ENCODE measurements around the gene ZC3H12A. TPM values are rescaled to one million over a fixed set of nuclear protein-coding genes. Genes with fewer than 3 reads are reported as not detected.

Gene ZC3H12A
- total and polyA plus RNA-seq, 2 experiments from 2014 or later: 5.0 to 8.9 TPM

GRCh38 chr1:37464443-37464842 is 9.9 kb upstream of the ZC3H12A start:
- H3K79me2 ChIP-seq (ENCODE audit: insufficient read depth): 0 out of 2 replicates have a peak, but pooled peaks cover 10% of the 10 kb centered on the region
- no peak overlapping the region for H3K4me3 ChIP-seq
- no peak overlapping the region for H3K9ac ChIP-seq
- no peaks in the 10 kb centered on the region for H3K9me3 ChIP-seq (ENCODE audit: low read depth)
- WGBS, 2 experiments (ENCODE audit: low coverage in 1 of 2, low lambda C conversion rate in 2 of 2, missing lambda C conversion rate in 2 of 2): 80 to 81% methylated on average over 2 of the region's 2 CpGs
- no peak overlapping the region for H3K4me2 ChIP-seq (ENCODE audit: unreplicated experiment)
- peaks cover 15% of the 10 kb centered on the region for H3K4me1 ChIP-seq (ENCODE audit: insufficient read depth)
- no peak for DNase-seq
- no peak overlapping the region for H2AFZ ChIP-seq
- in situ Hi-C loops (cut with MboI): no loop called here
- H4K20me1 ChIP-seq (ENCODE audit: insufficient read depth): no peaks in the 10 kb centered on the region
- peaks cover 12% of the 10 kb centered on the region for H3F3A ChIP-seq (ENCODE audit: insufficient read depth)
- no peaks in the 10 kb centered on the region for H3K9me2 ChIP-seq (ENCODE audit: insufficient read depth)
- TF ChIP-seq EZH2 (IDR thresholded peaks at IDR 0.05; ENCODE audit: insufficient read depth, poor library complexity, severe bottlenecking) (no peak), EZH2phosphoT487 (IDR thresholded peaks at IDR 0.05; ENCODE audit: insufficient read depth, low read depth) (no peak)
- H3K27ac ChIP-seq: no peak overlapping the region
- H3K36me3 ChIP-seq (ENCODE audit: low read depth): no peaks in the 10 kb centered on the region
- H3K27me3 ChIP-seq (replicated peaks; ENCODE audit: insufficient read depth): no peaks in the 10 kb centered on the region

DNA sequence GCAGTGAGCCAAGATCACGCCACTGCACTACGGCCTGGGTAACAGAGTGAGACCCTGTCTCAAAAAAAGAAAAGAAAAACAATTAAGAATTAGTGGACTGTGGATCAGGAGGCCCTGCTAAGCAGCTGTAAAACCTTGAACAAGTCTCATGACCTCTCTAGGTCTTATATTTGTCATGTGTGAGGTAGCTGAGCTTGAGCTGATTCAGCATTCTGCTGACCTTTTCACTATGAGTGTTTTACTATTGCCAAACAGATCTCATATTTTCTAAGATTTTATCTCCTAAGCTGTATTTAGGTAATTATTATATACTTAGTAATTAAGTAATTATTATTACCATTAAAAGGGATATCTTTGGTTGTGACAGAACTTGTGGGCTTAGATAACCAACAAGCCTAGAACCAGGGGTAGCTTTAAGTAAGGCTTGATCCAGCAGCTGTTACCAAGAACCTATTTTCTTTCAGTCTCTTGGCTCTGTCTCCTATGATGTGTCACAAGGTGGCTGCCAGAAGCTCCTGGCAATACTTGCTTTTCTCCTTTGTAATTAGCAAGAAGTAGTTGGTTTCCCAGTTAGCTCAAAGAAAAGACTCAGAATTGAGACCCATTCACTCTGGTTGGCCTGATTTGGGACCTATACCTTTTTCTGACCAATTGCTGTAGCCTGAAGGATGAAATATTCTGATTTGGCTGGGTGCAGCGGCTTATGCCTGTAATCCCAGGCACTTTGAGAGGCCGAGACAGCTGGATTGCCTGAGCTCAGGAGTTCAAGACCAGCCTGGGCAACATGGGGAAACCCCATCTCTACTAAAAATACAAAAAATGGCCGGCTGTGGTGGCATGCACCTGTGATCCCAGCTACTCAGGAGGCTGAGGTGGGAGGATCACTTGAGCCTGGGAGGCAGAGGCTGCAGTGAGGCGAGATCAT is 8.5 kb upstream of the ZC3H12A start:
- peak; percentile 86 for DNase-seq
- H3K27me3 ChIP-seq (replicated peaks; ENCODE audit: insufficient read depth): no peaks in the 10 kb centered on the region
- H3K36me3 ChIP-seq (ENCODE audit: low read depth): no peaks in the 10 kb centered on the region
- TF ChIP-seq EZH2 (IDR thresholded peaks at IDR 0.05; ENCODE audit: insufficient read depth, poor library complexity, severe bottlenecking) (no peak), EZH2phosphoT487 (IDR thresholded peaks at IDR 0.05; ENCODE audit: insufficient read depth, low read depth) (no peak)
- H3K4me2 ChIP-seq (ENCODE audit: unreplicated experiment): peak overlapping the region; percentile 4
- no peaks in the 10 kb centered on the region for H3K9me3 ChIP-seq (ENCODE audit: low read depth)
- WGBS, 2 experiments (ENCODE audit: low coverage in 1 of 2, low lambda C conversion rate in 2 of 2, missing lambda C conversion rate in 2 of 2): 83 to 91% methylated on average over 6 of the region's 6 CpGs
- in situ Hi-C loops (cut with MboI): no loop called here
- peaks cover 18% of the 10 kb centered on the region for H3K4me1 ChIP-seq (ENCODE audit: insufficient read depth)
- H2AFZ ChIP-seq: no peak overlapping the region
- no peaks in the 10 kb centered on the region for H4K20me1 ChIP-seq (ENCODE audit: insufficient read depth)
- H3K9me2 ChIP-seq (ENCODE audit: insufficient read depth): no peaks in the 10 kb centered on the region
- H3K27ac ChIP-seq: peak overlapping the region; percentile 81
- H3K9ac ChIP-seq: peak overlapping the region; percentile 53
- H3F3A ChIP-seq (ENCODE audit: insufficient read depth): peaks cover 17% of the 10 kb centered on the region
- 0 out of 2 replicates have a peak, but pooled peaks cover 10% of the 10 kb centered on the region for H3K79me2 ChIP-seq (ENCODE audit: insufficient read depth)
- no peak overlapping the region for H3K4me3 ChIP-seq

DNA sequence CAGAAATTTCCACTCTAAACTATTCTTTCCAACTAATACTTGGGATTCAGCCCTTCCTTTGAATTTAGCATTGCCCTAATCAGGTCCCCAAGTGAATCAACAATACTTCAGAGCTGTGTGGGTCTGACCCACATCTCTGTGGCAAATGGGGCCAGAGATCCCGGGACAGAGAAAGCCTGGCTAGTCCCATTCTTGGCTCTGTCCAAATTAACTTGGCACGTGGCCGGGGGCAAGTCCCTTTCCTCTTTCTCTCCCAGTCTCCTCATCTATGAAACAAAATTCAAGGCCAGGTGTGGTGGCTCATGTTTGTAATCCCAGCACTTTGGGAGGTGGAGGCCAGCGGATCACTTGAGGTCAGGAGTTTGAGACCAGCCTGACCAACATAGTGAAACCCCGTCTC is 6.3 kb upstream of the ZC3H12A start:
- in situ Hi-C loops (cut with MboI): no loop called here
- TF ChIP-seq EZH2phosphoT487 (IDR thresholded peaks at IDR 0.05; ENCODE audit: insufficient read depth, low read depth): no peak
- TF ChIP-seq EZH2 (IDR thresholded peaks at IDR 0.05; ENCODE audit: insufficient read depth, poor library complexity, severe bottlenecking): no peak
- WGBS, 2 experiments (ENCODE audit: low coverage in 1 of 2, low lambda C conversion rate in 2 of 2, missing lambda C conversion rate in 2 of 2): 85 to 91% methylated on average over 3 to 5 of the region's 5 CpGs
- peaks cover 40% of the 10 kb centered on the region for H3K4me1 ChIP-seq (ENCODE audit: insufficient read depth)
- H3K4me2 ChIP-seq (ENCODE audit: unreplicated experiment): no peak overlapping the region
- H2AFZ ChIP-seq: no peak overlapping the region
- H3K4me3 ChIP-seq: no peak overlapping the region
- 0 out of 2 replicates have a peak, but pooled peaks cover 15% of the 10 kb centered on the region for H3K79me2 ChIP-seq (ENCODE audit: insufficient read depth)
- peaks cover 35% of the 10 kb centered on the region for H3F3A ChIP-seq (ENCODE audit: insufficient read depth)
- no peaks in the 10 kb centered on the region for H3K9me2 ChIP-seq (ENCODE audit: insufficient read depth)
- no peaks in the 10 kb centered on the region for H4K20me1 ChIP-seq (ENCODE audit: insufficient read depth)
- no peaks in the 10 kb centered on the region for H3K27me3 ChIP-seq (replicated peaks; ENCODE audit: insufficient read depth)
- no peaks in the 10 kb centered on the region for H3K9me3 ChIP-seq (ENCODE audit: low read depth)
- H3K36me3 ChIP-seq (ENCODE audit: low read depth): no peaks in the 10 kb centered on the region
- no peak overlapping the region for H3K9ac ChIP-seq
- no peak overlapping the region for H3K27ac ChIP-seq
- no peak for DNase-seq

GRCh38 chr1:37469386-37469785 is 5.0 kb upstream of the ZC3H12A start:
- Histone ChIP-seq H3K9me3 (ENCODE audit: low read depth) (no peaks in the 10 kb centered on the region), H3K79me2 (ENCODE audit: insufficient read depth) (peaks cover 24% of the 10 kb centered on the region; the same call in 1 of the 2 replicates), H4K20me1 (ENCODE audit: insufficient read depth) (no peaks in the 10 kb centered on the region), H3K9me2 (ENCODE audit: insufficient read depth) (no peaks in the 10 kb centered on the region), H3K27me3 (replicated peaks; ENCODE audit: insufficient read depth) (no peaks in the 10 kb centered on the region), H3K4me2 (ENCODE audit: unreplicated experiment) (no peak overlapping the region), H3K9ac (no peak overlapping the region), H3K4me3 (no peak overlapping the region), H3K27ac (no peak overlapping the region), H3K36me3 (ENCODE audit: low read depth) (no peaks in the 10 kb centered on the region), H3K4me1 (ENCODE audit: insufficient read depth) (peaks cover 49% of the 10 kb centered on the region), H3F3A (ENCODE audit: insufficient read depth) (peaks cover 45% of the 10 kb centered on the region), H2AFZ (no peak overlapping the region)
- in situ Hi-C loops (cut with MboI): no loop called here
- DNase-seq: no peak
- TF ChIP-seq EZH2phosphoT487 (IDR thresholded peaks at IDR 0.05; ENCODE audit: insufficient read depth, low read depth): no peak
- no peak for TF ChIP-seq EZH2 (IDR thresholded peaks at IDR 0.05; ENCODE audit: insufficient read depth, poor library complexity, severe bottlenecking)
- 84 to 87% methylated on average over 3 of the region's 3 CpGs for WGBS, 2 experiments (ENCODE audit: low coverage in 1 of 2, low lambda C conversion rate in 2 of 2, missing lambda C conversion rate in 2 of 2)
